ENCODE measurements around the gene UPF3A.

- no peak for TF ChIP-seq CTCF (IDR thresholded peaks at IDR 0.05)
- no peak for TF ChIP-seq POLR2A (IDR thresholded peaks at IDR 0.05)
Measured at GRCh38 chr13:114237415-114238112, 43.8 kb upstream of the UPF3A start.
